Measurements from ENCODE around the gene POR. TPM values are rescaled to one million over a fixed set of nuclear protein-coding genes. Genes with fewer than 3 reads are reported as not detected.
A peak's percentile ranks its signal among the peaks of the same experiment; 100 is the strongest.

The POR gene
- total and polyA plus RNA-seq, 2 of the 13 experiments (the other 11 are each of a cell fraction or from before 2014, with no cell fraction given), result 145 to 266 TPM

DNA sequence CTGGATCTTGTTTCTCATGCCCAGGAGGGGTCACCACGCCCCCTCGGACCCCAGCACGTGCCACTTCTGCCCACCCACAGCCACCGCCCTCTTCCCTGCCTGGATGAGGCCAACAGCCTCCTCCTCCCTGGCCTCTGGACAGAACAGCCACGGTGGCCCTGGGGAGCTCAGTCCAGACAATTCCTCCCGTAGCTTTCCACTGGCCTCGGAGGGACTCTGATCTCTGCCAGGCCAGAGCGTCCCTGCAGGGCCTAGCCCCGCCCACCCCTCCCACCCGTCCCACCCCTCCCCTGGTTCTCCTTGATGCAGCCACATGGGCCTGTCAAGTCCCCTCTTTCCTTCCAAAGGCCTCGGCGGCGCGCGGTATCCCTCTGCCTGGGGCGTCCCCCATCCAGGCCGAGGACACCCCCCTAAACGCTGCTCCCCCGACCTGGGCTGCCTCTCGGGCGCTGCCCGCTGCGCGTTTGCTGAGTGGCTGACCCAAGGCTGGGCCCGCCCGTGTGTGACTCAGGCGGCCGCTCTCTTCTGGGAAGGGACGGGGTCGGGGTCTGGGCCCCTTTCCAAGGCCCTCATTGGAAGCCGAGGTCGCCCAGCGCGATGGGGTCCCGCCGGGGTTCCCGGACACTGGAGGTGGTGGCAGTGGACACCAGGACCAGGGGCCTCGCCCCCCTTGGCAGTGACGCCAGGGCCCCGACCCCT lies 78.9 kb downstream of the POR start (continued):
- TF ChIP-seq KAT7 (CRISPR knock-in tag; IDR thresholded peaks at IDR 0.05; ENCODE audit: borderline replicate concordance), result peak; percentile 32; the same call in 1 of the 2 replicates
- no peak for TF ChIP-seq ZNF124 (CRISPR knock-in tag; IDR thresholded peaks at IDR 0.05)
- TF ChIP-seq TCF12 (IDR thresholded peaks at IDR 0.05), result no peak
- TF ChIP-seq TCF12 (CRISPR knock-in tag; IDR thresholded peaks at IDR 0.05), result no peak
- TF ChIP-seq DNMT1 (CRISPR knock-in tag; IDR thresholded peaks at IDR 0.05), result peak; percentile 79; the same call in 1 of the 2 replicates
- TF ChIP-seq PHF8 (CRISPR knock-in tag; IDR thresholded peaks at IDR 0.05), result peak; percentile 35; the same call in 1 of the 2 replicates
- TF ChIP-seq MED1 (CRISPR knock-in tag; IDR thresholded peaks at IDR 0.05), result peak; percentile 61
- TF ChIP-seq ZNF317 (CRISPR knock-in tag; IDR thresholded peaks at IDR 0.05), result peak; percentile 11; the same call in 1 of the 2 replicates
- TF ChIP-seq ZNF550 (CRISPR knock-in tag; IDR thresholded peaks at IDR 0.05; ENCODE audit: borderline replicate concordance), result no peak
- TF ChIP-seq, protein P1, sequence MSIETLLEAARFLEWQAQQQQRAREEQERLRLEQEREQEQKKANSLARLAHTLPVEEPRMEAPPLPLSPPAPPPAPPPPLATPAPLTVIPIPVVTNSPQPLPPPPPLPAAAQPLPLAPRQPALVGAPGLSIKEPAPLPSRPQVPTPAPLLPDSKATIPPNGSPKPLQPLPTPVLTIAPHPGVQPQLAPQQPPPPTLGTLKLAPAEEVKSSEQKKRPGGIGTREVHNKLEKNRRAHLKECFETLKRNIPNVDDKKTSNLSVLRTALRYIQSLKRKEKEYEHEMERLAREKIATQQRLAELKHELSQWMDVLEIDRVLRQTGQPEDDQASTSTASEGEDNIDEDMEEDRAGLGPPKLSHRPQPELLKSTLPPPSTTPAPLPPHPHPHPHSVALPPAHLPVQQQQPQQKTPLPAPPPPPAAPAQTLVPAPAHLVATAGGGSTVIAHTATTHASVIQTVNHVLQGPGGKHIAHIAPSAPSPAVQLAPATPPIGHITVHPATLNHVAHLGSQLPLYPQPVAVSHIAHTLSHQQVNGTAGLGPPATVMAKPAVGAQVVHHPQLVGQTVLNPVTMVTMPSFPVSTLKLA (IDR thresholded peaks at IDR 0.05), result peak; percentile 84
- TF ChIP-seq, protein P2, sequence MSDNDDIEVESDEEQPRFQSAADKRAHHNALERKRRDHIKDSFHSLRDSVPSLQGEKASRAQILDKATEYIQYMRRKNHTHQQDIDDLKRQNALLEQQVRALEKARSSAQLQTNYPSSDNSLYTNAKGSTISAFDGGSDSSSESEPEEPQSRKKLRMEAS (IDR thresholded peaks at IDR 0.05), result peak; percentile 89
- 0 out of 2 replicates have a peak, but pooled peaks have one; percentile 5 for TF ChIP-seq ZNF138 (CRISPR knock-in tag; IDR thresholded peaks at IDR 0.05; ENCODE audit: low read depth)
- no peak for TF ChIP-seq ZNF776 (CRISPR knock-in tag; IDR thresholded peaks at IDR 0.05)
- TF ChIP-seq, protein P3, sequence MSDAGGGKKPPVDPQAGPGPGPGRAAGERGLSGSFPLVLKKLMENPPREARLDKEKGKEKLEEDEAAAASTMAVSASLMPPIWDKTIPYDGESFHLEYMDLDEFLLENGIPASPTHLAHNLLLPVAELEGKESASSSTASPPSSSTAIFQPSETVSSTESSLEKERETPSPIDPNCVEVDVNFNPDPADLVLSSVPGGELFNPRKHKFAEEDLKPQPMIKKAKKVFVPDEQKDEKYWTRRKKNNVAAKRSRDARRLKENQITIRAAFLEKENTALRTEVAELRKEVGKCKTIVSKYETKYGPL (CRISPR knock-in tag; IDR thresholded peaks at IDR 0.05), result no peak
- TF ChIP-seq ZNF883 (CRISPR knock-in tag; IDR thresholded peaks at IDR 0.05; ENCODE audit: not compliant biosample characterization), result no peak
- peak; percentile 4; the same call in 1 of the 2 replicates for TF ChIP-seq SMAD1 (CRISPR knock-in tag; IDR thresholded peaks at IDR 0.05; ENCODE audit: borderline replicate concordance, low read depth)
- 0 out of 2 replicates have a peak, but pooled peaks have one; percentile 7 for TF ChIP-seq KMT2A (CRISPR knock-in tag; IDR thresholded peaks at IDR 0.05)
- no peak for TF ChIP-seq ZMYM2 (CRISPR knock-in tag; IDR thresholded peaks at IDR 0.05)
